ENCODE data around the gene NIFK.

NIFK gene

DNA sequence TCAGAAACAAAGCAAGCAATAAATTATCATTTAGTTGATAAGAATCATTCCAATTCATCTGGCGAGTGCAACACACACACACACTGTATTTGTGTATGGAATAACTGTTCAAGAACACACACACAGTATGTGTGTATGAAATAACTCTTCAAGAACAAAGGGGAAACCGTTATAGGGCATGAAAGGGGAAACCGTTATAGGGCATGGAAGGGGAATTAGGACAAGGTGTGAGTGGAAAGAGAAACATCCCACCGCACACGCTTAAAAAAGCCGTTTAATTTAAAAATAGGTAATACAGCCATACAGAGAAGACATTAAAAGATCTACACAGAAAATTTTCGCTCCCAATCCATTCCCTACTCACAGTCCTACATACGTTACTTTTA is 18.2 kb upstream of the NIFK start:
- TF ChIP-seq, protein P1, sequence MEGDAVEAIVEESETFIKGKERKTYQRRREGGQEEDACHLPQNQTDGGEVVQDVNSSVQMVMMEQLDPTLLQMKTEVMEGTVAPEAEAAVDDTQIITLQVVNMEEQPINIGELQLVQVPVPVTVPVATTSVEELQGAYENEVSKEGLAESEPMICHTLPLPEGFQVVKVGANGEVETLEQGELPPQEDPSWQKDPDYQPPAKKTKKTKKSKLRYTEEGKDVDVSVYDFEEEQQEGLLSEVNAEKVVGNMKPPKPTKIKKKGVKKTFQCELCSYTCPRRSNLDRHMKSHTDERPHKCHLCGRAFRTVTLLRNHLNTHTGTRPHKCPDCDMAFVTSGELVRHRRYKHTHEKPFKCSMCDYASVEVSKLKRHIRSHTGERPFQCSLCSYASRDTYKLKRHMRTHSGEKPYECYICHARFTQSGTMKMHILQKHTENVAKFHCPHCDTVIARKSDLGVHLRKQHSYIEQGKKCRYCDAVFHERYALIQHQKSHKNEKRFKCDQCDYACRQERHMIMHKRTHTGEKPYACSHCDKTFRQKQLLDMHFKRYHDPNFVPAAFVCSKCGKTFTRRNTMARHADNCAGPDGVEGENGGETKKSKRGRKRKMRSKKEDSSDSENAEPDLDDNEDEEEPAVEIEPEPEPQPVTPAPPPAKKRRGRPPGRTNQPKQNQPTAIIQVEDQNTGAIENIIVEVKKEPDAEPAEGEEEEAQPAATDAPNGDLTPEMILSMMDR (IDR thresholded peaks at IDR 0.05; ENCODE audit: borderline replicate concordance, extremely low read depth, low read length, poor library complexity, severe bottlenecking) = no peak
- no peak for TF ChIP-seq EZH2 (IDR thresholded peaks at IDR 0.05; ENCODE audit: borderline replicate concordance, low read depth, low read length, severe bottlenecking)
- peaks cover 21% of the 10 kb centered on the region for H3K36me3 ChIP-seq (ENCODE audit: insufficient read depth, low read length)
- peak overlapping the region; percentile 87 for H3K4me2 ChIP-seq (ENCODE audit: insufficient read depth, low read length)
- H3K9ac ChIP-seq (ENCODE audit: low read depth, low read length) = peak overlapping the region; percentile 64
- no peaks in the 10 kb centered on the region for H3K27me3 ChIP-seq (ENCODE audit: insufficient read depth, low read length, poor library complexity)
- H3K4me1 ChIP-seq (ENCODE audit: insufficient read depth, low read length) = peaks cover 34% of the 10 kb centered on the region
- H3K9me3 ChIP-seq (ENCODE audit: insufficient read depth, low read length, severe bottlenecking) = no peaks in the 10 kb centered on the region
- peak overlapping the region; percentile 86 for H2AFZ ChIP-seq (ENCODE audit: low read depth, low read length)
- no peaks in the 10 kb centered on the region for H4K20me1 ChIP-seq (ENCODE audit: insufficient read depth, low read length)
- H3K27ac ChIP-seq (ENCODE audit: low read length) = peak overlapping the region; percentile 79
- 0 out of 3 replicates have a peak, but pooled peaks have one; percentile 9 for ATAC-seq (ENCODE audit: insufficient read depth, low read depth)
- H3K79me2 ChIP-seq (ENCODE audit: insufficient read depth, low read length) = peaks cover 51% of the 10 kb centered on the region
- H3K4me3 ChIP-seq (ENCODE audit: low read depth in 1 of 2, low read length in 2 of 2) = peak overlapping the region; percentile 63 to 79; a peak in 3 of 4 replicates
- no peak for DNase-seq

DNA sequence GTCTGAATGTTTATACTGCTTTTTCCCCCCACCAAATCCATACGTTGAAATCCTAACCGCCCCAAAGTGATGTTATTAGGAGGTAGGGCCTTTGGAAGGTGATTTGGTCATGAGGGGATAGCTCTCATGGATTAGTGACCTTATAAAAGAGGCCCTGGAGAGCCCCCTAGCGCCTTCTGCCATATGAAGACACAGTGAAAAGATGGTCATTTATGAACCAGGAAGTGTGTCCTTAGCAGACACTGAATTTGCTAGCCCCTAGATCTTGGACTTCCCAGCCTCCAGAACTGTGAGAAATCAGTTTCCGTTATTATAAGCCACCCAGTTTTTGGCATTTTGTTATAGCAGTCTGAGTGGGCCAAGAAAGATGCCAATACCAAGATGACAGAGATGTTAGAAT is 11.5 kb upstream of the NIFK start:
- Histone ChIP-seq H3K27ac (ENCODE audit: low read length) (no peak overlapping the region), H3K36me3 (ENCODE audit: insufficient read depth, low read length) (no peaks in the 10 kb centered on the region), H4K20me1 (ENCODE audit: insufficient read depth, low read length) (no peaks in the 10 kb centered on the region), H3K4me2 (ENCODE audit: insufficient read depth, low read length) (no peak overlapping the region), H2AFZ (ENCODE audit: low read depth, low read length) (no peak overlapping the region), H3K4me3 (ENCODE audit: low read depth in 1 of 2, low read length in 2 of 2) (no peak overlapping the region), H3K9me3 (ENCODE audit: insufficient read depth, low read length, severe bottlenecking) (no peaks in the 10 kb centered on the region), H3K79me2 (ENCODE audit: insufficient read depth, low read length) (no peaks in the 10 kb centered on the region), H3K4me1 (ENCODE audit: insufficient read depth, low read length) (no peaks in the 10 kb centered on the region), H3K9ac (ENCODE audit: low read depth, low read length) (no peak overlapping the region), H3K27me3 (ENCODE audit: insufficient read depth, low read length, poor library complexity) (no peaks in the 10 kb centered on the region)
- ATAC-seq (ENCODE audit: insufficient read depth, low read depth) (peak; percentile 55; the same call in 1 of the 3 replicates), DNase-seq (peak; percentile 20)
- no peak for TF ChIP-seq EZH2 (IDR thresholded peaks at IDR 0.05; ENCODE audit: borderline replicate concordance, low read depth, low read length, severe bottlenecking)
- TF ChIP-seq, protein P1 (IDR thresholded peaks at IDR 0.05; ENCODE audit: borderline replicate concordance, extremely low read depth, low read length, poor library complexity, severe bottlenecking) = peak; percentile 29

DNA sequence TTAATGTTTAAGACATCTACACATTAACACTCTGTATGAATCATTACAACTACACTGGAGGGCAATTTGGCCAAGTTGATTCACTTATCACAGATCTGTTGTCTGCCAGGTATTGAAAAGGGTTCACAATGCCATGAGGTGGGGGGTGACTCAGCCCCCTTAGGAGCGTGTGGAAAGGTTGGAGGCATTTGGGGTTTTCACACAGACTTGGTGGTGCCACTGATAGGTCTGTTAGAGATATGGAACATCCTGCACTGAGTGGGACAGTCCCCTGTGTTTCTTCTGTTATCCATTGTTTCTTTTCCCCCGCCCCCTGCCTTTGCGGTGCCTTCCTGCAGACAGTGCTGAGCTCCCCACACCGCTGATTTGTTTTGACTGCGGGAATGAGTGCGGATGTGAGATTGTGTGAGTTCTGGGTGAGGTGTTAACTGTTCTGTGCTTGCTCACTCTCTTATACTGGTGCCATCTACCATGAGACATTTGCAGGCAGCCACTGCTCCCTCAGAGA is 9.4 kb upstream of the NIFK start:
- no peaks in the 10 kb centered on the region for H4K20me1 ChIP-seq (ENCODE audit: insufficient read depth, low read length)
- no peak overlapping the region for H3K4me2 ChIP-seq (ENCODE audit: insufficient read depth, low read length)
- no peak overlapping the region for H3K9ac ChIP-seq (ENCODE audit: low read depth, low read length)
- no peaks in the 10 kb centered on the region for H3K9me3 ChIP-seq (ENCODE audit: insufficient read depth, low read length, severe bottlenecking)
- no peaks in the 10 kb centered on the region for H3K27me3 ChIP-seq (ENCODE audit: insufficient read depth, low read length, poor library complexity)
- no peak overlapping the region for H3K4me3 ChIP-seq (ENCODE audit: low read depth in 1 of 2, low read length in 2 of 2)
- no peaks in the 10 kb centered on the region for H3K4me1 ChIP-seq (ENCODE audit: insufficient read depth, low read length)
- DNase-seq = no peak
- H3K36me3 ChIP-seq (ENCODE audit: insufficient read depth, low read length) = no peaks in the 10 kb centered on the region
- no peak overlapping the region for H3K27ac ChIP-seq (ENCODE audit: low read length)
- TF ChIP-seq, protein P1 (IDR thresholded peaks at IDR 0.05; ENCODE audit: borderline replicate concordance, extremely low read depth, low read length, poor library complexity, severe bottlenecking) = no peak
- TF ChIP-seq EZH2 (IDR thresholded peaks at IDR 0.05; ENCODE audit: borderline replicate concordance, low read depth, low read length, severe bottlenecking) = no peak
- ATAC-seq (ENCODE audit: insufficient read depth, low read depth) = no peak
- no peak overlapping the region for H2AFZ ChIP-seq (ENCODE audit: low read depth, low read length)
- H3K79me2 ChIP-seq (ENCODE audit: insufficient read depth, low read length) = no peaks in the 10 kb centered on the region
